CD4-positive, alpha-beta T cell treated with Interleukin-17A for 4 hours (primary cell): ENCODE measurements around the gene CRY1.
A peak's percentile ranks its signal among the peaks of the same experiment; 100 is the strongest.
"Not testable (repeated sequence)": the region's sequence is repeated elsewhere in the genome, so short reads cannot be mapped to it uniquely, and the experiment has no call there.

Source experiments
- DNase-seq: peaks from one replicate; pipeline ENCODE4 v3.0.0-alpha.2; 2020; ENCODE audit warnings: mixed read lengths

Gene CRY1

DNA sequence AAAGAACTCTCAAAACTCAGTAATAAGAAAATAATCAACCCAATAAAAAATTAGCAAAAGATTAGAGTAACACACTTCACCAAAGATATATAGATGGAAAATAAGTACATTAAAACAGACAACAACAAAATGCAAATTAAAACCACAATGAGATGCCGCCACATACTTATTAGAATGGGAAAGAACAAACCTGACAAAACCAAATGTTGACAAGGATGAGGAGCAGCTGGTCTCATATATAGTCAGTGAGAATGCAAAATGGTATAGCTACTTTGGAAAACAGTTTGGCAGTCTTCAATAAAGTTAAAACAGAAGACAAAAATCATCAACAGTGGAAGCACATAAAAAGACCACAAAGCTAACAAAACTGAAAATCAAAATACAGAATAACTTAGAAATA lies 29.1 kb downstream of the CRY1 start:
- DNase-seq = no peak

DNA sequence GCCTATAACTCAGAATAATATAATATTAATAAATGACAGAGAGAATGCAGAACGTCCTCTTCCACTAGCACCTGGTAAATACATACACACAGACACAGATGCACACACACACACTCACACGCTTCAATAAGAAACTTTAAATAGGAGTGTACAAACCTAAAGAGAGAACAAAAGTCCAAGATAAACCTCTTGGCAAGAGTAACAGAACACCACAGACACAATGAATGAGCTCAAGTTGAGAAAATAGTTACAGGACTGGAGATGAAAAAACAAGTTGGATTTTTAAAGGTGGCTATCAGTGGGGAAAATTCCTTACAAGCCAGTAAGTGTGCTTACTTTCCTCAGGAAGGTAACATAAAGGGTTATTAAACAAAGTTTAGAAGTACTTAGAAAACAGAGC lies 35.2 kb downstream of the CRY1 start:
- DNase-seq = no peak

DNA sequence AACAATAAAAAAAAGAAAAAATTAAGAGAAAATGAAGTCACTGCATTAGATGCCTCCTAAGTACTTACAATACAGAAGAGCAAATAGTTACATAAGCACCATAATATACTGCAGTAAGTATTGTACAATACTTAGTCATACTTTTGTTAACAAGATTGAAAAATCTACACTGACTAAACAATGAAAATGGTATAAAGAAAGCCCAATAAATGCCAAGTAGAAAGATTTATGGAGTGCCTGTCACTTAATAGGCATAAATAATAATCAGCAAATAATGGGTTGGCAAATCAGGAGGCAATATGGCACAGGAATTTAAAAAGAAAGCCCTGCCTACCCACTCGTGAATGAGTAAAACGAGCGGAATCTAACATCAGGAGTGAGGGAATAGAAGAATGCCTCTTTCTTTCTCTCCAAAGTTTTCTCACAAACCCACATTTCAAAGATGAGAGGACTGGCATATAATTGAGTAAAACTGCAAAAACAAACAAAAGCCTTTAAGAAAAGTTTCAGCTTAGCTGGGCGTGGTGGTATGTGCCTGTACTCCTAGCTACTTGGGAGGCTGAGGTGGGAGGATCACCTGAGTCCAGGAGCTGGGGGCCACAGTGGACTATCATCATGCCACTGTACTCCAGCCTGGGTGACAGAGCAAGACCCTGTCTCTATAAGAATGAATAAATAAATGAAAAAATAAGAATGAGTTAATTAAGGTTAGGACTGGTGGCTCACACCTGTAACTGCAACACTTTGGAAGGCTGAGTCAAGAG lies 36.1 kb downstream of the CRY1 start:
- no peak for DNase-seq

DNA sequence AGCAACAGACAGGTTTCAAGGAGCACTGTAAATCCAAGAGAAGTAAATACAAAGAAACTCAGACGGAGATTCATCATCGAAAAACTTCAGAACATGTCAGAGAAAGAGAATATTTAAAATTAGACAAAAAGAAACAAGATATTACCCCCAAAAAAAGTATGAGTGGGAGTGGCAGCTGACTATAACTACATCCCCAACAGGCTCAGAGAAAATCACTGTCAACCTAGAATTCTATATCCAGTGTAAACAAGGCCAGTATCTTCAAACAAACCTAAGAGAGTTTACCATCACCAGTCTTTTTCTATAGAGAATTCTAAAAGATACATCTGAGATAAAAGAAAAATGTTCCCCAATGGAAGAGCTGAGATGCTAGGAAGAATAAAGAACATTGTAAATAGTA lies 39.6 kb downstream of the CRY1 start:
- no peak for DNase-seq

DNA sequence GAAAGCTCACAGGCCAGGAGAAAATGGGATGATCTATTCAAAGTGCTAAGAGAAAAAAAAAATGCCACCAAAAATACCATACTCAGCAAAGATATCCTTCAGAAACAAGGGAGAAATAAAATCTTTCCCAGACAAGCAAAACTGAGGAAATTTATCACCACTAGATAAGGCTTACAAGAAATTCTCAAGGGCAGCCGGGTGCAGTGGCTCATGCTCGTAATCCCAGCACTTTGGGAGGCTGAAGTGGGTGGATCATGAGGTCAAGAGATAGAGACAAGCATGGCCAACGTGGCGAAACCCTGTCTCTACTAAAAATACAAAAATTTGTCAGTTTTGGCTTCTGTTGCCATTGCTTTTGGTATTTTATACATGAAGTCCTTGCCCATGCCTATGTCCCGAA lies 48.2 kb downstream of the CRY1 start:
- no peak for DNase-seq

DNA sequence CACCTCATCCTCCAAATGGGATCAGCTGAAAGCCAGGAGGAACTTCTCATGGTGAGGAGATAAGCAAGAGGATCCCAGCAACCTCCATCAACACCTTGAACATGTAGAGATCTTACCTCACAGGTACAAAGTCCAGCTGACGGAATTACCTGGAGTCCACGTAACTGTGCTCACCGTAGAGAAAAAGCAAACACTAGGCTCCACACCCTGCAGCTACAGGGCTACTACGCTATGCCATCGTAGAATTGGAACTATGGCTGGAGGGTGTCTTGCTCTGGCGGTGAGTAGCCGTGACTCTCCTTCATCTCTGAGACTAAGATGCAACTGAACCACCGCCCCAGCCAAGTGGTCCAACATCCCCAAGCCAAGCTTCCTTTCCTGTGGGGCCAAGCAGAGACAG lies 50.5 kb downstream of the CRY1 start:
- no peak for DNase-seq

DNA sequence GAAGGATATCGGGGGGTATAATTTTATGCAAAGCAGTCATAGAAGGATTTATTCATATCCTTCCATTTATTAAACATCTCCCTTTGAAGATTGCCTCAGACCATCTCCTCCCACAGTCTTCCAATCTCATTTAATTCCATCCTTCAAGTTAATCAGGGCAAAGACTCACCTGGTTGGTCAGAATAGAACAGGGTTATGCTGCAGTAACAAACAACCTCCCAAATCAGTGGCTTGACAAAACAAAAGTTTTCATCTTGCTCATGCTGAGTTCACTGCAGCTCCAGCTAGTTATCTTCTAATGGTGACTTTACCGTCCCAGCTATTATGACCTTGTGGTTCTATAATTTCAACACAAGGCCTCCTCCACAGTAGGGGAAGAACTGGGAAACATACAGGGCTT lies 57.6 kb downstream of the CRY1 start:
- DNase-seq = no peak

DNA sequence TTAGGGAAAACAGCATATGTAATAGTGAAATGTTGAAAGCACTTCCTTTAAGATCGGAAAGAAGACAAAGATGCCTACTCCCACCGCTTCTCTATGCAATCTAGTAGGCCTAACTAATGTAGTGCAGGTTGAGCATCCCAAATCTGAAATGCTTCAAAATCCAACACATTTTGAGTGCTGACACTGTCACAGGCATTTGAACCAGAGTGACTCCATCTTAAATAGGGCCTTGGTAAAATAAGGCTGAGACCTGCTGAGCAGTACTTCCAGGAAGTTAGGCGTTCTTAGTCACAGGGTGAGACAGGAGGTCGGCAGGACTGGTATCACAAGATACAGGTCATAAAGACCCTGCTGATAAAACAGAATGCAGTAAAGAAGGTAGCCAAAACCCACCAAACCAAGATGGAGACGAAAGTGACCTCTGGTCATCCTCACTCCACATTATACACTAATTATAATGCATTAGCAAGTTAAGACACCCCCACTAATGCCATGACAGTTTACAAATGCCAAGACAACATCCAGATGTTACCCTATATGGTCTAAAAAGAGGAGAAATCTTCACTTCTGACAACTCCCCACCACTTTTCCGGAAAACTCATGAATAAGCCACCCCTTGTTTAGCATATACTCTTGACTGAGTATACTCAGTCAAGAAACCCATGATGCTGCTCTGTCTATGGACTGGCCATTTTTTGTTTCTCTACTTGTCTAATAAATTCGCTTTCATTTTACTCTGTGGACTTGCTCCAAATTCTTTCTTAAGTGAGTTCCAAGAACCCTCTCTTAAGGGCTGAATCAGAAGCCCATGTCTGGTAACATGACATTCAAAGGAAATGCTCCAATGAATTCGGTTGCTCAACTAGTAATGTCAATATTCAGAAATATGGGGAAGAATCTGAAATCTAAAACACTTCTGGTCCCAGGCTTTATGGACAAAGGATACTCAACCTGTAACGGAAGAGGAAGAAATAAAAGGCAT lies 59.3 kb downstream of the CRY1 start:
- no peak for DNase-seq

DNA sequence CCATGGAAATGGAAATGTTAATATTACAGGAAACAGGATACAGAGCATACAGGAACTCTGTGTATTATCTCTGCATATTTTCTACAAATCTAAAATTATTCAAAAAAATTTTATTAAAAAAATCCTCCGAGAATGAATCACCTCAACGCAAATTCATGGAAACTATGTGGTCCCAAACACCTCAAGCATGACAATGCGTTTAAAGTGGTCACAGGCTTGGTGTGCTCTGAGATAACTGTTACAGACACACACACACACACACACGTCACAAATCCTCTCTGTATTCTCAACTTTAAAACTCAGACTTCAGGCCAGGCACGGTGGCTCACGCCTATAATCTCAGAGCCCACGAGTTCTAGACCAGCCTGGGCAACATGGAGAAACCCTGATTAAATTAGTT lies 61.1 kb downstream of the CRY1 start:
- DNase-seq = no peak

DNA sequence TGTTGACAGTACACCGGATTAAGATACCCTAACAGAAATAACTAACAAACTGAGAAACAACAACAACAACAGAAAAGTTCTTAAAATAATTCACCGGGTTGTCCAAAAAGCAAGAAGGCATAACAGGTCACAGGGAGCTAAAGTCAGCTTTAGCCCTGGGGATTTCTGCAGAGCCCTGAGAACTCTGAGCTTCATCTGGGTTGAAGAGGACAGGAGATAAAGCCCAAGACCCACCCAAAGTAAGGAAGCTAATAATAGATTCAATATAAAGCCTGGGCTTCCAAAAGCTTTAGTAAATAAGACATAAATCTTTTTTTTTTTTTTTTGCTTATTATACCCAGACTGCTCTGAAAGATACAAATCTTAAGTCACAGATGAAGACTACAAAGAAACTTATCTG lies 62.3 kb downstream of the CRY1 start:
- DNase-seq = no peak

DNA sequence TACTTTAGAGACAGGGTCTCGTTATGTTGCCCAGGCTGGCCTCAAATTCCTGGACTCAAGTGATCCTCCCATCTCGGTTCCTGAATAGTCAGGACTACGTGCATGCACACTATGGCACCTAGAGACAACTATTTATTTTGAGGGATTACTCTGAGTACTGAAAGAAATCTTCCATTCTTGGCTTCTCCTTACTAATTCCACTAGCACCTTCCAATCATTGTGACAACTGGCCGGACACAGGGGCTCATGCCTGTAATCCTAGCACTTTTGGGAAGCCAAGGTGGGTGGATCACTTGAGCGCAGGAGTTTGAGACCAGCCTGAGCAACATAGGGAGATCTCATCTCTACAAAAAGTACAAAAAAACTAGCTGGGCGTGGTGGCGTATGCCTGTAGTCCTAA lies 64.3 kb downstream of the CRY1 start:
- no peak for DNase-seq

DNA sequence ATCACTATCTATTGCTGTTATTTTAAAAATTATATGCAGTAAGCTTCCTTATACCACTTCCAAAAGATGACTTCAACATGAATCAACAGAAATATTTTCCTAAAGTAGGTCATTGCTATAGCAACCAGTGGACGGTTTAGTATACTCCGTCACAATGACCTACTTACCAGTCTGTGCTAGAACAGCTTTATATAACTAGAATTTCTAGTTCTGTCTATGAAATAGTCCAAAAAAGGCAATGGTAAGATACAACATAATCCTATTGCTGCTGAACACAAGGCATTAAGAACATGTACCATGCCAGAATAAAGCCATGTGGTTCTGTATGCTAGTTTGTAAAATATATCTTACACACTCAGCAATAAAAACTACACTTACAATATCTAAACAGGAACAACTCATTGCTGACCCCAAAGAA lies 65.7 kb downstream of the CRY1 start:
- peak; percentile 10 for DNase-seq

DNA sequence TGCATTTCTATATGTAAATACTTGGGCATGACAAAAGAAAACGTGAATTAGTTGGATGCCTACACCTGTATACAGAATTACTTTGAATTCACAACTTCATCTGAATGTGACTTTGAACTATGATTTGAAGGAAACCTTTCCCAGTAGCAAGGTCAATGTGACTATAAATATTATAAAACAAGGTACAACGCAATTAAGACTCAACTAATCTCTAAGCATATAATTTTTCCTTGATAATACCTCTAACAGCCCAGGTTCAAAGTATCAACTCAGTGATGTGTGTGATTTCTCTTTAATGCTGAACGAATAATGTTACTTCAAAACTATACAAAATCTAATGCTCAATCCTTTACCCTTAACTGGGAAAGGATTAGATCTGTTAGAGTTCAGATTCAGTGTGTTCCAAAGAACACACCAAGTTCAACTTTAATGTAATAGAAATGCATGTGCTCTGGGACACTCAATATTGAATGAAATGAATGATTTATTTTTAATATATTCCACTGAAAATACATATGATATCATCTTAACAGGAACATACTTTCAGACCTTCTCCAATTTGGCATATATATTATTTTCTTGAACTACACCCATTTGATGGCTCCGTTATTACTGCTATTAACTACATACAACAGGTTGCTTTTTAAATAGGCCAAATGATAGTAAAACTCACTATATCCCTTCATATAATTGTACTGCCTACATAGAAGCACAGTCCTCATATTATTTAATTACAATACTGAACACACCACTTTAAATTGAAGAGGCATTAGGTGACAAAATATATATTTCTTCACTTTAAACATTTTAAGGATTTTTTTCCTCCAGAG lies 66.3 kb downstream of the CRY1 start:
- no peak for DNase-seq

DNA sequence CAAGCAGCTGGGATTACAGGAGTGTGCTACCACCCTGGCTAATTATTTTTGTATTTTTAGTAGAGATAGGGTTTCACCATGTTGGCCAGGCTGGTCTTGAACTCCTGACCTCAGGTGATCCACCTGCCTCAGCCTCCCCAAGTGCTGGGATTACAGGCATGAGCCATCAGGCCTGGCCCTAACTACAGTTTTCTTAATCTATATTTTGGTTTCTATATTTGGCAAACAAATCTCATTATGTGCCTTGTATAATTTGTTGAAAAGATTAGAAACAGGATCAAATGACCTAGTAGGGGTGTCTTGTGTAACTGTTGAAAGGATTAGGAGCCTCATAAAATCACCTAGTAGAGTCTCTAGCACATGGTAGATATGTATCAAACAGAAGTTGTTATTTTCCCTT lies 67.0 kb downstream of the CRY1 start:
- DNase-seq = not testable (repeated sequence)

DNA sequence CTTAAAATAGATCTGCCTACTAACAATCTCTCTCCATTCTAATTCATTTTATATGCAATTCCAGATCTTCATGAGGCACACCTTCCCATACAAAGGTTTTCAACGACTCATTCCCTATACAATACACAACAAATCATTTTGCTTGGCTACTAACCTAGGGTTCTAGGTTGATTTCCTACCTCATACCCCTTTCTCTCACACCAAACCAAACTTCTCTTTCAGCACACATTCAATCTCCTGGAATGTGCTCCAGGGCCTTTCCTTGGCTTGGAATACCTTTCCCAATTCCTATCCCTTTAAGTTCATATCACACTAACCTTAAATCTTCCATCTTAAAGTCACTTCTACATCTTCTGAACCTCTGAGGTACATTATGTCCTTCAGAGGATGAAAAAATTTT lies 67.7 kb downstream of the CRY1 start:
- DNase-seq = no peak

DNA sequence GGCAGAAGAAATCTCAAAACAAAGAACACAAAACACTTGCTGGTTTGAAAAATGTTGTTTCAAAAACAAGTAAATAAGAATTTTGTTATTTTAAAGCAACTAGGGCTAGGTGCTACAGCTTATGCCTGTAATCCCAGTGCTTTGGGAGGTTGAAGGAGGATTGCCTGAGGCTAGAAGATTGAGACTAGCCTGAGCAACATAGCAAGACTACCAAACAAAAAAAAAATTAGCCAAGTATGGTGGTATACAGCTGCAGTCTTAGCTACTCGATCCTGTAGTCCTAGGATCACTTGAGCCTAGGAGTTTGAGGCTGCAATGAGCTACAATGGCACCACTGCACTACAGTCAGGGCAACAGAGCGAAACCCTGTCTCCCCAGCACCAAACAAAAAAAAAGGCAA lies 73.8 kb downstream of the CRY1 start:
- DNase-seq = no peak

DNA sequence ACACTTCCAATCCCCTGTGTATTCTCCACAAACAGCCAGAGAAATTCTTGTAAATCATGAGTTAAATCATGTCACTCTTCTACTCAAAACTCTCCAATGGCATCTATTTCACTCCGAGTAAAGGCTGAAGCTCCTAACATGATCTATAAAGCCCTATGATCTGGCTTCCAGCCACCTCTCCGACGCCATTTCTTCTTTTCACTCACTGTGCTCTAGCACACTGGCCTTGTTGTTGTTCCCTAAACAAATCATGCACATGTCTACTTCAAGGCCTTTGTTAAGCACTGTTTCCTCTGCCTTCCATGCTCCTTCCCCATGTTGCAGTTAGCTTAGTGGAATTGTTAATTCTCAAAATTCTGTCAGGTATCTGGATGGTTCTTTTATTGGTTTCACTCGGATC lies 76.3 kb downstream of the CRY1 start:
- DNase-seq = no peak

DNA sequence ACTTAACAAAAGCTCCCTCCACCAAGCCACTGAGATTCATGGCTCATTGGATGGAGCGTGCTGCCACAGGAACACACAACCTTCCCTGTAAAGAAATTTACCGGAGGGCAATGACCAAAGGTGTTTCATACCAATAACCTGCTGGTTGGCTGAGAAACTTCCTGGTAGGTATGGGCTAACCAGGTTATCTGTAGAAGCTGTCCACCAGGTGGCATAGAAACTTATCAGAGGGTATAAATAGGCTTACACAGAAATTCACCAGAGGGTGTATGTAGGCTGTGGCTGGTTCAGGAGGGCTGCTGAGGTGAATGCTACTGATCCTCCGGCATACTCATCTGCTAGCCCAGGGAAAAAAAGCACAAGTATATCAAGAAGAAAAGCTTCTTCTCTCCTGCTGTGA lies 79.3 kb downstream of the CRY1 start:
- DNase-seq = peak; percentile 31

DNA sequence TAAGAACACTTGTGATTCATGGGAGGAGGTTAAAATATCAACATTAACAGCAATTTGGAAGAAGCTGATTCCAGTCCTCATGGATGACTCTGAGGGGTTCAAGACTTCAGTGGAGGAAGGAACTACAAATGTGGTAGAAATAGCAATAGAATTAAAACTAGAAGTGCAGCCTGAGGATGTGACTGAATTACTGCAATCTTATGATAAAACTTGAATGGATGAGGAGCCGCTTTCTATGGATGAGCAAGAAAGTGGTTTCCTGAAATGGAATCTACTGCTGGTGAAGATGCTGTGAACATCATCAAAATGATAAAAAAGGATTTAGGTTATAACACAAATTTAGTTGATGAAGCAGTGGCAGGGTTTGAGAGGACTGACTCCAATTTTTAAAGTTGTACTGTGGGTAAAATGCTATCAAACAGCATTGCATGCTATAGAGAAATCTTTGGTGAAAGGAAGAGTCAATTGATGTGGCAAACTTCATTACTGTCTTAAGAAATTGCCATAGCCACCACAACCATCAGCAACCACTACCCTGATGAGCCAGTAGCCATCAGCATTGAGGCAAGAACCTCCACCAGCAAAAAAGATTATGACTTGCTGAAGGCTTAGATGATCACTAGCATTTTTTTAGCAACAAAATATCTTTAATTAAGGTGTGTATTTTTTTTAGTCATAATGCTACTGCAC lies 80.5 kb downstream of the CRY1 start:
- no peak for DNase-seq

DNA sequence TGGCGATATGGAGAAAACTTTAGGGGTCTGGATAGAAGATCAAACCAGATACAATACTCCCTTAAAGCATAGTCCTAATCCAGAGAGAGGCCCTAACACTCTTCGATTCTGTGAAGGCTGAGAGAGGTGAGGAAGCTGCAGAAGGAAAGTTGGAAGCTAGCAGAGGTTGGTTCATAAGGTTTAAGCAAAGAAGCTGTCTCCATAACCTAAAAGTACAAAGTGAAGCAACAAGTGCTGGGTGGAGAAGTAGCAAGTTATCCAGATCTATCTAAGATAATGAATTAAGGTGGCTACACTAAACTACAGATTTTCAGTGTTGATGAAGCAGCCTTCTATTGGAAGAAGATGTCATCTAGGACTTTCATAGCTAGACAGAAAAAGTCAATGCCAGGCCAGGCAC lies 81.8 kb downstream of the CRY1 start:
- DNase-seq = no peak

DNA sequence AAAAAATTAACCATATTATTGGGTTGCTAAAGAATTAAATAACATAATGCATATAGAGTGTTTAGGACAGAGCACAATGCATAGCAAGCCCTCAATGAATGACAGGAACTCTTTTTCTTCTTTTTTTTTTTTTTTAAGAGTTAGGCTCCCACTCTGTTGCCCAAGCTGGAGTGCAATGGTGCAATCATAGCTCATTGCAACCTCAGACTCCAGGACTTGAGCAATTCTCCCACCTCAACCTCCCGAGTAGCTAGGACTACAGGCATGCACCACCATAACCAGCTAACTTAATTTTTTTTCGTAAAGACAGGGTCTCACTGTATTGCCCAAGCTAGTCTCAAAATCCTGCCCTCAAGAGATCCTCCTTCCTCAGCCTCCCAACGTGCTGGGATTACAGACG lies 85.9 kb downstream of the CRY1 start:
- DNase-seq = no peak

DNA sequence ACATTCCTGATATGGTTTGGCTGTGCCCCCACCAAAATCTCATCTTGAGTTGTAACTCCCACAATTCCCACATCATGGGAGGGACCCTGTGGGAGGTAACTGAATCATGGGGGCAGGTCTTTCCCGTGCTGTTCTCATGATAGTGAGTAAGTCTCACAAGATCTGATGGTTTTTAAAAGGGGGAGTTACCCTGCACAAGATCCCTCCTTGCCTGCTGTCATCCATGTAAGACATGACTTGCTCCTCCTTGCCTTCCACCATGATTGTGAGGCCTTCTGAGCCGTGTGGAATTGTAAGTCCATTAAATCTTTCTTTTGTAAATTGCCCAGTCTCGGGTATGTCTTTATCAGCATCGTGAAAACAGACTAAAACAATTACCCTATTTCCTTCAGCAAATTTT lies 90.7 kb downstream of the CRY1 start:
- not testable (repeated sequence) for DNase-seq

DNA sequence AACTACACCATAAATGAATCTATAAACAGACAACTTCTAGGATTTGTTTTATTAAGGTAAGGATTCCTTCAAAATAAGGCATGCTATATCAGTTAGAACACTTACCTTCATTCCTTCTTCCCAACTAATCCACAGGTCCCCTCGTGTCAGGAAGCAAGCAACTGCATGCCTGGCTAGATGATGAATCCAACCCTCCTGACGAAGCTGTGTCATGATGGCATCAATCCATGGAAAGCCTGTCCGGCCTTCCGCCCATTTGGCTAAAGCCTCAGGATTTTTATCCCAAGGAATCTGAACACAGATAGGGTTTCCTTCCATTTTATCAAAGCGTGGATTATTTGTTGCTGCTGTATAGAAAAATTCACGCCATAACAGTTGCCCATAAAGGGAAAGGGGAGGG lies 93.9 kb downstream of the CRY1 start:
- DNase-seq = no peak
